HG02884 (cell line): Measurements from ENCODE around the gene RELCH.

Source experiments
- ATAC-seq: cut with Tn5 transposase; IDR thresholded peaks from one replicate; pipeline ENCODE4 v1.9.1; 2021; ENCODE audit warnings: mild to moderate bottlenecking, moderate library complexity; ENCODE audit not compliant: unreplicated experiment

RELCH gene

GRCh38 chr18:62318228-62319180, 131.4 kb downstream of the RELCH start:
- ATAC-seq, result no peak

DNA sequence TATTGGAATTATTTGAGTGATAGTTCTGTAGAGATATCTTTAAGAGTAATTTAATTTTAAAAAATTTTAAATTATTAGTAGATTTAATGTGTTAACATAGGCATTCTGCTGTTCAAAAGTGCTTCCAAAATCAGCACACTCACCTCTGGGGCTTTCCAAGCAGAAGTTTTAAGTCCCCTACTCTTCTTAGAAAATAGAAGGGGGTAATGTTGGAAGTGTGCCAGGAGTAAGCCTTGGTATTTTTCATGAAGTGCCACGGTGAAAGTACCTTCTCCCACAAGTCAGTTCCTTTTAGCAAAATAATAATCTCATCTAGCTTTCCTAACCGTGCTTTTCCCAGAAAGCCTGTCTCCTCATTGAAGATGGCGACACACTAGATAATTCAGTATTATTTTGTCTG, 134.1 kb downstream of the RELCH start:
- no peak for ATAC-seq

- ATAC-seq, result no peak
Observed at GRCh38 chr18:62323483-62324180, 136.6 kb downstream of the RELCH start.

GRCh38 chr18:62324181-62324828, 137.2 kb downstream of the RELCH start:
- ATAC-seq, result no peak

DNA sequence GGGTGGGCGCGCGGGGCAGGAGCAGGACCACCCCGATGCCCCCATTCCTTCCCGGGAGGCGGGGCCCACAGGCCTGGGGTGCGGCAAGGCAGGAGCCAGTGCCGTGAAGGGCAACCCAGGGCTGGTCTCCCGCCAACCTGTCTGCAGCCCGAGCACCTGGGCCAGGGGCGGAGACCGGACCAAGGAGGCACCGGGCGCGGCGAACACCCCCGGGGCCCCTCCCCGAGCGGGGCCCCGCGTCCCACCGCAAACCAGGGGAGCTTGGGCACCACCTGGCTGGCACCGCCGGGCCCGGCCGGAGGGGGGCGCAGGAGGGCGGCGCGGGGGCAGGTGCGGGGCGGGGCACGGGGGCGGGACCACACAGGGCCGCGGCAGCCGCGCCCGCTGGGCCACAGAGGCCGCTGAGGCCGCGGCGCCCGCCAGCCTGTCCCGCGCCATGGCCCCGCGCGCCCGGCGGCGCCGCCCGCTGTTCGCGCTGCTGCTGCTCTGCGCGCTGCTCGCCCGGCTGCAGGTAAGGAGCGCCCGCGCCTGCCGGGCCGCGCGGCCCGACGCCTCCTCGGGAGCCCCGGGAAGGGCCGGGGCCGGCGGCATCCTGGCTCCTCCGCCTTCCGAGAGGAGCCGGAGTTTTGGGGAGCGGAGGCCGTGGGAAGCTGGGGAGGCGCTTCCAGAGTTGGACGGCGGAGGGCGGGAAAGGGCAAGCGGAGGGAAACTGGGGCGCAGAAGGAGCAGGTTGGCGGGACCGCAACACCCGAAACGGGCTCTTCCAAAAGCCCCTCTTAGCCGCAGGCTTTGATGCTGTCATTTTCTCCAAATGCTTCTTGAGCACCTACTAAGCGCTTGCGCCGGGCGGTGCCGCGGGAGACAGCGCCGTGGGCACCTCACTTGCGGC, 138.1 kb downstream of the RELCH start, which contains the start of gene TNFRSF11A:
Gene TNFRSF11A (plus strand): TSS at position 394 of the 889 bp plus-strand sequence. CDS start 43 bp downstream, at position 437.
- ATAC-seq, result peak; percentile 48

DNA sequence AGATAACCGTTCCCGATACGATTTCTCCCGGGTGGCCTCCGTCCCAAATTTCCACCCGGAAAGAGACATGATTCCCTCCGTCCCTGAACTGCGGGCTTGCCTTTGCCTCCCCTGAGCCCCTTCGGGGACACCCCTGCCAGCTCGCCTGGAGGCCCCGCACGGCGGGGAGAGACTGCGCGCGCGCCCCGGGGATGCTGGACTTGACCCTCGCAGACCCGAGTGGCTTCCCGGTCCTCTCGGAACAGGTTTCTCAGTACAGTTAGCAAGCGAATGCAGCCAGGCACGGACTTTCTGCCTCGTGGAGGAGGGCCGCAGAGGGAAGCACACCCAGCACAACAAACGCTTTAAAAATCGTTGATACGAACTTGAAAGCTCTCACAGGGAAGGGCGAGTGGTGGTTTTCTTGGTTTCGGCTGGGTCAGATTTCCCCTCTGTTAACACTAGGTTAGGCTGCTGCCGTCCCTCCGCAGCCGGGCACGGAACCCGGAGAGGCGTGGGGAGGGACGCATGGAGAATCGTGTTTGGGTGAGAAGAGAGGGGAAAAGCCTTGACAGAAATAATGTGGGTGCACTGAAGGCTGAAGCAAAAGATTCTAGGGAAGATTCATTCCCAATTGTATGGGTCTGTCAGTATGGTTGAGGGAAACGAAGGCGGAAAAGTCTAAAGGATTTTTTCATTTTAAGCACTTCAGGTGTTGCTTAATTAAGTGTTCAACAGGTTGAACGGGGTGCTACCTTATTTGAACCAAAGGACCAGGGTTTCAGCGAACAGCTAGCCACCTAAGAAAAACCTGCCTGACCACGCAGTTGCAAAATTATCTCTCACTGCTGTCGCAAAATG, 139.0 kb downstream of the RELCH start:
- ATAC-seq, result no peak

GRCh38 chr18:62326646-62327348, 139.7 kb downstream of the RELCH start:
- ATAC-seq, result no peak

DNA sequence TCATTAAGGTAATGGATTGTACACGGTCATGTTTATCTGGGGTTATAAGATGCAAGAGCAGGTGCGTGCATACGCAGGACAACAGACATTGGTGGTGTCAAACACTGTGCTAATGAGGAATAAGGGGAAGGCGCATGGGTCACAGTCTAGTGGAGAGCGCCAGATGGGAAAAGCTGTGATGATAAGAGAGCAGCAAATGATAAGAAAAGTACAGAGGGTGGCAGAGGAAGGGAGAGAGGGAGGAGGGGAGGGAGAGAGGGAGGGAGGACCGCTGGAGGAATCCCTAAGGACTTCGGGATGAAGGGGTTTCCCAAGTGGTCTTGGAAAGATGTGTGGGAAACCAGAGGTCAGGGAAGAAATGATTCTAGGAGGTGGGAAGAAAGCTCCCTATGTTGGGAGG, 140.9 kb downstream of the RELCH start:
- ATAC-seq, result no peak

DNA sequence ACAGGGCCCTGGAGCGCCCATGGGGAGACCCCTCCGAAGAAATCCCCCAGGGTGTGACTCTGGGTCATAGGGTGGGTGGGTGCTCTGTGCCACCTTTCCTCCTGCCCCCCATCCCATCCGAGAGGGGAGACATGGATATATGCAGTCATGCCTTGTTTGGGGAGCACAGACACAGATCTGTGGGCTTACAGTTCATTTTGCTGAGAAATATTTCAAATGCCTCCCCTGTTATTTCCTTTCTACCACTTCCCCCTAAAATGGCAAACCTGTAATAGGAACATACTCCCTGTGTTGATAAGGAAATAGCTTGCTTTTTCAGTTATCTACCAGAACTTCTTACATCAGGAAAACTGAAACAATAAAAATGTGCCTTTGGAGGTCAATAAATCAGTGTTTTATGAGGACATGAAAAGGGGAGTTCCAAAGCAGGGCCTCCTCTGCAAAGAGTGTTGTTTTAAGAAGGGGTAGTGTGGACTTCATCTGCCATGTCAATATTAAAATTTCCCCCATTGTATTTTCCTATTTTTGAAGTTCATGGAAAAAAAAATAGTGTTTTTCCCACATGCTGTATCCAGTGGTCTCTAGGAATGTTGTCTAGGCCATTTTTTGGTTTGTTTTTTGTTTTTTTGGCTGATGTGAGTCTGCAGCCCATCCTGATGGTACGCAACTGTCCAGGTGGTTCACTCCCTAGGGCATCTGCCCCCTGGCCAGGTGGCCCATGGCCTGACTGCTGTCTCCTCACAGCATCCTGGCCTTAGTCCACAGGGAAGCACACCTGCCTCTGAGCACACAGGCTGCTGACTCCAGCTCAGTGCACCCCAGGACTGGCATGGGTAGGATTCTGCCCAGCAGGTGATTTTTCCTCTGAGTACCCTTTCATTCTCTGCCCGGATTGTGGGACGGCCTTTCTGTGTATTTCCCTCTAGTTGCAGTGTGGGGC, 141.8 kb downstream of the RELCH start:
- no peak for ATAC-seq

- ATAC-seq, result no peak
Observed at GRCh38 chr18:62329691-62330454, 142.8 kb downstream of the RELCH start.

DNA sequence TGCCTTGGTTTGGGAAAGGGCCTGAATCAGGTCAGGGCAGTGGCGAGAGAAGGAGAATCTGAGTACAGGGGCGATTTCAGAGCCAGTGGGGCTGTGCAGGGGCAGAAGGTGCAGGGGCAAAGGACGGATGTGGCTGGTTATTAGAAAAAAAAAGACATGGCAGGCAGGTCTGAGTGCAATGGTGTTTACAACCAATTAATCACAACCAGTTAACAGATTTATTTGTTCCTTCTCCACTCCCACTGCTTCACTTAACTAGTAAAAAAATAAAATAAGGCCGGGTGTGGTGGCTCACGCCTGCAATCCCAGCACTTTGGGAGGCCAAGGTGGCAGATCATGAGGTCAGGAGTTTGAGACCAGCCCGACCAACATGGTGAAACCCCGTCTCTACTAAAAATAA, 143.6 kb downstream of the RELCH start:
- ATAC-seq, result no peak

- no peak for ATAC-seq
Observed at GRCh38 chr18:62331581-62332356, 144.7 kb downstream of the RELCH start.

GRCh38 chr18:62332431-62332830, 145.4 kb downstream of the RELCH start:
- ATAC-seq, result no peak

DNA sequence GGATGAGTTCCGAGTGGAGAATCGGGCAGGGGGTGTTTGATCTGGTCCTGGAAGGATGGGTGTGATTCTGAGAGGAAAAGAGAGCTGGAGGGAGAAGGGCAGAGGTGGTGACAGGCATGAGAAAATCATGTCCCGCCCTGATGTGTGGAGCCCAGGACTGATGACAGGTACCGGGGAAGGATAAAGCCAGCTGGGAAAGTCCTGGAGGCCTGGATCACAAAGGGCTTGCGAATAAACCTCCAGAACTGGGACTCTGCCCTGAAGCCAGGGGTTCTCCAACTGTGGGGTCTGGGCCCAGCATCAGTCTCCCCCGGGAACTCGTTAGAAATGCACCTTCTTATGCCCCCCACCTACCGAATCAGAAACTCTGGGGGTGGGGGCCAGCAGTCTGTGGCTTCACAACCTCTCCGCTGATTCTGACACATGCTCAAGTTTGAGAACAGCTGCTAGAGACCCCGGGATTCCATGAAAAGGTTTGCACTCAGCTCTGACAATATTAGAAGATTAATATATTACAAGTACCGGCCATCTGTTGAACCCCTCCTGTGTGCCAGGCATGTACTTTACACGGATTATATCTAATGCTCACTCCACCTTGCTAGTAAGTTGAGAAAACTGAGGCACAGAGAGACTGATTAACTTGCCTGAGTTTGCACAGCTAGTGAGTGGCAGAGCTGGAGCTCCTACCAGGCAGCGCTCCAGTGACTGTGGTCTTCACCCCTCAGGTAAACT, 146.1 kb downstream of the RELCH start:
- ATAC-seq, result no peak

- ATAC-seq, result no peak
Observed at GRCh38 chr18:62334120-62334519, 147.1 kb downstream of the RELCH start.

DNA sequence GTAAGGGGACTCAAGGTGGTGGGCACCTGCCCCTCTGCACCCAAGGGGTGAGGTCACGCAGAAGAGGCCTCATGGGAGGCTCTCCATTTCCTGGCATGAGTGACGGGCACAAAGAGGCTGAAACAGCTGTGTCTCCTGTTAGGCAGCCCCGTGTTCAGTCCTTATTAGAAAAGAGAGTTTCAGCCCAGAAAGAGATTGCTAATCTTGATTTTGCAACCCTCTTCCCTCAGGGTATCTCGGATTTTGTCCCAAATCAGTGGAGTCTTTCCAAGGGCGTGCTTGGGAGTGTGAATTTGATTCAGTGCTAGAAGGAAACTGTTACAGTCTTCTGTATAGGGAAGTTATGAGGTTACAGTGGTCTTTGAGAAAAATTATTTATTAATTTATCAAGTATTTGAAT, 148.4 kb downstream of the RELCH start:
- ATAC-seq, result no peak
